Keratinocyte (primary cell): ENCODE results near the gene PNKD. TPM values are rescaled to one million over a fixed set of nuclear protein-coding genes. Genes with fewer than 3 reads are reported as not detected.

Experiments used
- DNase-seq: peaks from one replicate; pipeline ENCODE4 v3.0.0-alpha.2; 2011; ENCODE audit warnings: low read depth, missing footprints, low spot score
- FAIRE-seq: peaks from 2 replicates; lab custom pipeline; 2011; peaks lifted over from hg19 to GRCh38; lab: Jason Lieb, UNC
- H2AFZ ChIP-seq: 2 replicates; pipeline ENCODE4 v1.6.0; 2012; ENCODE audit warnings: low read length, control low read depth, inconsistent platforms; ENCODE audit not compliant: control insufficient read depth
- H3K27ac ChIP-seq: 2 replicates; pipeline ENCODE4 v1.5.1; 2011; ENCODE audit warnings: low read length; ENCODE audit not compliant: control insufficient read depth, insufficient read depth
- H3K27me3 ChIP-seq: 3 replicates; pipeline ENCODE4 v1.6.0; 2011; ENCODE audit warnings: low read length; ENCODE audit not compliant: control insufficient read depth, insufficient read depth; ENCODE audit errors: extremely low read depth
- H3K36me3 ChIP-seq, 2 experiments: 2 replicates in 1 of 2; 3 replicates in 1 of 2; pipeline ENCODE4 v1.5.1; 2011; ENCODE audit warnings: low read length in 2 of 2, mild to moderate bottlenecking in 1 of 2; ENCODE audit not compliant: control insufficient read depth in 2 of 2, insufficient read depth in 2 of 2; ENCODE audit errors: extremely low read depth in 1 of 2
- H3K4me1 ChIP-seq: 3 replicates; pipeline ENCODE4 v1.5.1; 2011; ENCODE audit warnings: low read length; ENCODE audit not compliant: control insufficient read depth, insufficient read depth; ENCODE audit errors: extremely low read depth
- H3K4me2 ChIP-seq: 3 replicates; pipeline ENCODE4 v1.6.0; 2011; ENCODE audit warnings: low read depth, low read length; ENCODE audit not compliant: control insufficient read depth, insufficient read depth; ENCODE audit errors: extremely low read depth
- H3K4me3 ChIP-seq, 3 experiments: fragments of 200-600 bp in 1 of 3; sonication (generic) in 1 of 3; 2 replicates in 2 of 3; 3 replicates in 1 of 3; pipeline ENCODE4 v1.5.1; 2011 to 2016; ENCODE audit warnings: low read length in 3 of 3, mild to moderate bottlenecking in 3 of 3, control low read depth in 2 of 3, inconsistent platforms in 1 of 3, low read depth in 1 of 3, mixed read lengths in 1 of 3, mixed run types in 1 of 3, moderate library complexity in 1 of 3; ENCODE audit not compliant: control insufficient read depth in 2 of 3, insufficient read depth in 2 of 3; ENCODE audit errors: extremely low read depth in 1 of 3
- H3K79me2 ChIP-seq: 2 replicates; pipeline ENCODE4 v1.6.0; 2012; ENCODE audit warnings: low read length; ENCODE audit not compliant: control insufficient read depth, insufficient read depth
- H3K9ac ChIP-seq: 3 replicates; pipeline ENCODE4 v1.6.0; 2011; ENCODE audit warnings: low read length; ENCODE audit not compliant: control insufficient read depth, insufficient read depth; ENCODE audit errors: extremely low read depth
- H3K9me1 ChIP-seq: 3 replicates; pipeline ENCODE4 v1.6.0; 2011; ENCODE audit warnings: low read length; ENCODE audit not compliant: control insufficient read depth, insufficient read depth; ENCODE audit errors: extremely low read depth
- H3K9me3 ChIP-seq: 2 replicates; pipeline ENCODE4 v1.5.1; 2012; ENCODE audit warnings: low read depth, low read length; ENCODE audit not compliant: control insufficient read depth
- H4K20me1 ChIP-seq: 3 replicates; pipeline ENCODE4 v1.6.0; 2011; ENCODE audit warnings: low read length; ENCODE audit not compliant: control insufficient read depth, insufficient read depth; ENCODE audit errors: extremely low read depth
- EZH2 ChIP-seq: IDR thresholded peaks from one replicate; pipeline ENCODE4 v1.6.1; 2012; ENCODE audit warnings: inconsistent platforms, mild to moderate bottlenecking, low read length, moderate library complexity
- dilution Hi-C: fragments of 300-500 bp; cut with MboI; formaldehyde crosslinking; loops from one replicate; pipeline ENCODE4 v1.7.0; 2020; ENCODE audit warnings: low sequenced_read_pairs; ENCODE audit not compliant: extremely low pct_ligation_motif_present
- polyA plus RNA-seq, 5 experiments: library from polyadenylated mRNA; depleted of rRNA in 3 of 5; stranded (reverse) in 3 of 5; stranded (forward) in 1 of 5; unstranded in 1 of 5; fragments of >200 nt; gene quantifications; 1 replicate in 1 of 5; 2 replicates in 3 of 5; 3 replicates in 1 of 5; pipeline versions ENCODE4 v1.2.1 to v1.2.3, GENCODE V29; 2011 to 2012; ENCODE audit warnings: missing spikeins in 2 of 5, low read depth in 1 of 5, low replicate concordance in 1 of 5
- TF ChIP-seq, protein P1 (sequence below), 3 experiments: IDR thresholded peaks in 1 of 3; conservative IDR thresholded peaks in 1 of 3; optimal IDR thresholded peaks in 1 of 3; 2 replicates in 2 of 3; 3 replicates in 1 of 3; pipeline versions ENCODE3 to v1.5.1; 2011; ENCODE audit warnings: low read length in 3 of 3, mild to moderate bottlenecking in 3 of 3, moderate library complexity in 2 of 3, control low read depth in 1 of 3, inconsistent platforms in 1 of 3; ENCODE audit not compliant: insufficient read depth in 2 of 3; ENCODE audit errors: extremely low read depth in 1 of 3

The PNKD gene
- polyA plus RNA-seq, 1 donor (not counting 4 experiments of a cell fraction or from before 2014, with no cell fraction given), result 22.8 TPM

- Histone ChIP-seq H4K20me1 (peaks cover 23% of the 10 kb centered on the region), H3K9me1 (no peaks in the 10 kb centered on the region), H2AFZ (no peak overlapping the region), H3K27me3 (no peaks in the 10 kb centered on the region), H3K9ac (no peak overlapping the region), H3K4me3 (no peak overlapping the region), H3K27ac (no peak overlapping the region), H3K4me2 (no peak overlapping the region), H3K79me2 (peaks cover 68% of the 10 kb centered on the region), H3K36me3 (peaks cover 37 to 62% of the 10 kb centered on the region in 2 experiments), H3K4me1 (peaks cover 12% of the 10 kb centered on the region), H3K9me3 (no peaks in the 10 kb centered on the region)
- FAIRE-seq (no peak), DNase-seq (no peak)
- dilution Hi-C loops, result no loop called here
- TF ChIP-seq EZH2, result no peak
- TF ChIP-seq, protein P1, sequence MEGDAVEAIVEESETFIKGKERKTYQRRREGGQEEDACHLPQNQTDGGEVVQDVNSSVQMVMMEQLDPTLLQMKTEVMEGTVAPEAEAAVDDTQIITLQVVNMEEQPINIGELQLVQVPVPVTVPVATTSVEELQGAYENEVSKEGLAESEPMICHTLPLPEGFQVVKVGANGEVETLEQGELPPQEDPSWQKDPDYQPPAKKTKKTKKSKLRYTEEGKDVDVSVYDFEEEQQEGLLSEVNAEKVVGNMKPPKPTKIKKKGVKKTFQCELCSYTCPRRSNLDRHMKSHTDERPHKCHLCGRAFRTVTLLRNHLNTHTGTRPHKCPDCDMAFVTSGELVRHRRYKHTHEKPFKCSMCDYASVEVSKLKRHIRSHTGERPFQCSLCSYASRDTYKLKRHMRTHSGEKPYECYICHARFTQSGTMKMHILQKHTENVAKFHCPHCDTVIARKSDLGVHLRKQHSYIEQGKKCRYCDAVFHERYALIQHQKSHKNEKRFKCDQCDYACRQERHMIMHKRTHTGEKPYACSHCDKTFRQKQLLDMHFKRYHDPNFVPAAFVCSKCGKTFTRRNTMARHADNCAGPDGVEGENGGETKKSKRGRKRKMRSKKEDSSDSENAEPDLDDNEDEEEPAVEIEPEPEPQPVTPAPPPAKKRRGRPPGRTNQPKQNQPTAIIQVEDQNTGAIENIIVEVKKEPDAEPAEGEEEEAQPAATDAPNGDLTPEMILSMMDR (optimal IDR thresholded peaks at IDR 0.05 in 1 of 3, IDR thresholded peaks at IDR 0.05 in 1 of 3, conservative IDR thresholded peaks at IDR 0.05 in 1 of 3; ENCODE audit: extremely low read depth in 1 of 3, insufficient read depth in 2 of 3, low read length in 3 of 3), result no peak
Measured at GRCh38 chr2:218234521-218234920, 35.8 kb upstream of the PNKD start.

DNA sequence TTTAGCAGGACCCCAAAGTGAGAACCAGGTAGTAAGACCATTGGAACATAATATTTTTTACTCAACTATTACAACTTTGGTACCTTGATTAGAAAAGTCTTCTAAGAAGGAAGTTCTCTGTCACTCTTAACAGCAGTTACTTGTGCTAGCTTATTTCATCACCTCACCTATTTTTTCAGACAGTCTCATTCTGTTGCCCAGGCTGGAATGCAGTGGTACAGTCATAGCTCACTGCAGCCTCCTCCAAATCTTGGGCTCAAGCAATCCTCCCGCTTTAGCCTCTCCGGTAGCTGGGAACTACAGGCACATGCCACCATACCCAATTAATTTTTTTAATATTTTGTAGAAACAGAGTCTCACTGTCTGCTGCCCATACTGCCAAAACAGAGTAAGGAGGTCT, 35.3 kb upstream of the PNKD start:
- DNase-seq (no peak), FAIRE-seq (no peak)
- Histone ChIP-seq H4K20me1 (peaks cover 23% of the 10 kb centered on the region), H3K9ac (no peak overlapping the region), H2AFZ (no peak overlapping the region), H3K9me1 (no peaks in the 10 kb centered on the region), H3K36me3 (peaks cover 39 to 62% of the 10 kb centered on the region in 2 experiments), H3K79me2 (peaks cover 68% of the 10 kb centered on the region), H3K9me3 (no peaks in the 10 kb centered on the region), H3K27ac (no peak overlapping the region), H3K4me2 (no peak overlapping the region), H3K27me3 (no peaks in the 10 kb centered on the region), H3K4me1 (peaks cover 7% of the 10 kb centered on the region), H3K4me3 (no peak overlapping the region)
- TF ChIP-seq EZH2, result no peak
- TF ChIP-seq, protein P1 (optimal IDR thresholded peaks at IDR 0.05 in 1 of 3, IDR thresholded peaks at IDR 0.05 in 1 of 3, conservative IDR thresholded peaks at IDR 0.05 in 1 of 3; ENCODE audit: extremely low read depth in 1 of 3, insufficient read depth in 2 of 3, low read length in 3 of 3), result no peak
- dilution Hi-C loops, result no loop called here
